Endodermal cell (in vitro differentiated cells): Measurements from ENCODE around the gene TMOD1. TPM values are rescaled to one million over a fixed set of nuclear protein-coding genes. Genes with fewer than 3 reads are reported as not detected.

ENCODE experiments used
- DNase-seq: peaks from one replicate; pipeline ENCODE4 v3.0.0-alpha.2; 2017
- H3K27ac ChIP-seq: 2 replicates; pipeline ENCODE4 v1.5.1; 2013; ENCODE audit warnings: mild to moderate bottlenecking, low read depth, low read length, moderate library complexity
- H3K27me3 ChIP-seq: 2 replicates; pipeline ENCODE4 v1.6.1; 2013; ENCODE audit warnings: mild to moderate bottlenecking, low read length, moderate library complexity; ENCODE audit not compliant: insufficient read depth, control insufficient read depth, poor library complexity, severe bottlenecking
- H3K36me3 ChIP-seq: 2 replicates; pipeline ENCODE4 v1.7.0; 2013; ENCODE audit warnings: mild to moderate bottlenecking, low read length, moderate library complexity; ENCODE audit not compliant: control insufficient read depth, insufficient read depth
- H3K4me1 ChIP-seq: one replicate; pipeline ENCODE4 v1.7.0; 2013; ENCODE audit warnings: low read length; ENCODE audit not compliant: control insufficient read depth, insufficient read depth
- H3K4me3 ChIP-seq: 2 replicates; pipeline ENCODE4 v1.5.1; 2013; ENCODE audit warnings: mild to moderate bottlenecking, low read length, moderate library complexity
- H3K9ac ChIP-seq: 2 replicates; pipeline ENCODE4 v1.6.1; 2013; ENCODE audit warnings: mild to moderate bottlenecking, low read length, moderate library complexity; ENCODE audit not compliant: poor library complexity, severe bottlenecking; ENCODE audit errors: extremely low read depth
- H3K9me3 ChIP-seq: 2 replicates; pipeline ENCODE4 v1.6.1; 2013; ENCODE audit warnings: mild to moderate bottlenecking, low read length, moderate library complexity; ENCODE audit not compliant: control insufficient read depth
- H3K27ac Mint-ChIP-seq: 2 replicates; pipeline ENCODE4 v1.8.0; 2020; ENCODE audit warnings: mixed read lengths
- H3K27me3 Mint-ChIP-seq: 2 replicates; pipeline ENCODE4 v1.8.0; 2021; ENCODE audit warnings: mild to moderate bottlenecking, mixed read lengths; ENCODE audit not compliant: insufficient read depth
- H3K36me3 Mint-ChIP-seq: 2 replicates; pipeline ENCODE4 v1.8.0; 2020; ENCODE audit warnings: low read depth, mixed read lengths
- H3K4me1 Mint-ChIP-seq: 2 replicates; pipeline ENCODE4 v1.8.0; 2020; ENCODE audit warnings: mixed read lengths
- H3K4me3 Mint-ChIP-seq: 2 replicates; pipeline ENCODE4 v1.8.0; 2020; ENCODE audit warnings: mild to moderate bottlenecking, moderate library complexity, mixed read lengths
- H3K9me3 Mint-ChIP-seq: 2 replicates; pipeline ENCODE4 v1.8.0; 2020; ENCODE audit warnings: mild to moderate bottlenecking, mixed read lengths
- WGBS, 2 experiments: methylation state at CpG; one replicate each; pipeline versions ENCODE4 v1.1.5 to v1.1.7; 2013; ENCODE audit warnings: missing lambda C conversion rate in 2 of 2, mixed read lengths in 1 of 2; ENCODE audit not compliant: insufficient coverage in 1 of 2, insufficient read length in 1 of 2; 5-methylcytosine and 5-hydroxymethylcytosine counted together
- total RNA-seq, 2 donors: library from RNA; stranded (reverse); fragmentation: NEBNext Ultra II Directional in 1 of 2; extraction: Animal tissue kit (Norgen Biotek cat#: 25700) in 1 of 2; gene quantifications; 2 replicates in 1 of 2; 3 replicates in 1 of 2; pipeline ENCODE4 v1.2.1, GENCODE V29; 2021
- TF ChIP-seq, protein P1 (sequence below): fragments of 200-600 bp; sonication (generic); conservative IDR thresholded peaks from 2 replicates; pipeline ENCODE4 v1.5.0; 2021; ENCODE audit warnings: antibody characterized with exemption, mild to moderate bottlenecking

TMOD1 gene
- total RNA-seq, 2 donors from 2014 or later, result 3.6 to 7.1 TPM

DNA sequence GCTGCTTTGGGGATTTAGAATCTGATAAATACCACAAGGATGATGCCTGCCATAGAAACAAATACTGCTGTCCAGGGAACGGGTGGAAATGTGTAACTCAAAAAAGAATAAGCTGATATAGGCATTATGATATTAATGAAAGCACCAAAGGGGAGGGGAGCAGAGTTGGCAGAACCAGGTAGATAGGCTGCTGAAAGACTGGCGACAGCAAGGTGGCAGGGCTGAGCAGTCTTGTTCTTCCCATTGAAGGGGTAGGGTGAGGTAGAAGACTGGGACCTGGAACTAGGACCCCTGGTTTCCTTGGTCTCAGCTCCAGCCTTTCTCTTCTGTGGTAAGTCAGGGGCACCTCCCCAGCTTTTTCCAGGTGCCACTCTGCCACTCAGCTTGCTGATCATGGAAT is 31.4 kb upstream of the TMOD1 start:
- H3K9ac ChIP-seq, result no peak overlapping the region
- H3K36me3 ChIP-seq, result peaks cover 33% of the 10 kb centered on the region
- peaks cover 38% of the 10 kb centered on the region for H3K36me3 Mint-ChIP-seq
- H3K4me3 ChIP-seq, result no peak overlapping the region
- no peak overlapping the region for H3K27ac Mint-ChIP-seq
- no peak overlapping the region for H3K27ac ChIP-seq
- TF ChIP-seq, protein P1, sequence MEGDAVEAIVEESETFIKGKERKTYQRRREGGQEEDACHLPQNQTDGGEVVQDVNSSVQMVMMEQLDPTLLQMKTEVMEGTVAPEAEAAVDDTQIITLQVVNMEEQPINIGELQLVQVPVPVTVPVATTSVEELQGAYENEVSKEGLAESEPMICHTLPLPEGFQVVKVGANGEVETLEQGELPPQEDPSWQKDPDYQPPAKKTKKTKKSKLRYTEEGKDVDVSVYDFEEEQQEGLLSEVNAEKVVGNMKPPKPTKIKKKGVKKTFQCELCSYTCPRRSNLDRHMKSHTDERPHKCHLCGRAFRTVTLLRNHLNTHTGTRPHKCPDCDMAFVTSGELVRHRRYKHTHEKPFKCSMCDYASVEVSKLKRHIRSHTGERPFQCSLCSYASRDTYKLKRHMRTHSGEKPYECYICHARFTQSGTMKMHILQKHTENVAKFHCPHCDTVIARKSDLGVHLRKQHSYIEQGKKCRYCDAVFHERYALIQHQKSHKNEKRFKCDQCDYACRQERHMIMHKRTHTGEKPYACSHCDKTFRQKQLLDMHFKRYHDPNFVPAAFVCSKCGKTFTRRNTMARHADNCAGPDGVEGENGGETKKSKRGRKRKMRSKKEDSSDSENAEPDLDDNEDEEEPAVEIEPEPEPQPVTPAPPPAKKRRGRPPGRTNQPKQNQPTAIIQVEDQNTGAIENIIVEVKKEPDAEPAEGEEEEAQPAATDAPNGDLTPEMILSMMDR, result peak; percentile 73
- H3K27me3 ChIP-seq, result no peaks in the 10 kb centered on the region
- H3K9me3 ChIP-seq, result no peaks in the 10 kb centered on the region
- no peak overlapping the region for H3K4me3 Mint-ChIP-seq
- H3K4me1 Mint-ChIP-seq, result peaks cover 30% of the 10 kb centered on the region
- no peaks in the 10 kb centered on the region for H3K9me3 Mint-ChIP-seq
- H3K27me3 Mint-ChIP-seq, result no peaks in the 10 kb centered on the region
- 65 to 80% methylated on average over 1 to 2 of the region's 2 CpGs for WGBS, 2 experiments
- peaks cover 19% of the 10 kb centered on the region for H3K4me1 ChIP-seq
- DNase-seq, result peak; percentile 65

DNA sequence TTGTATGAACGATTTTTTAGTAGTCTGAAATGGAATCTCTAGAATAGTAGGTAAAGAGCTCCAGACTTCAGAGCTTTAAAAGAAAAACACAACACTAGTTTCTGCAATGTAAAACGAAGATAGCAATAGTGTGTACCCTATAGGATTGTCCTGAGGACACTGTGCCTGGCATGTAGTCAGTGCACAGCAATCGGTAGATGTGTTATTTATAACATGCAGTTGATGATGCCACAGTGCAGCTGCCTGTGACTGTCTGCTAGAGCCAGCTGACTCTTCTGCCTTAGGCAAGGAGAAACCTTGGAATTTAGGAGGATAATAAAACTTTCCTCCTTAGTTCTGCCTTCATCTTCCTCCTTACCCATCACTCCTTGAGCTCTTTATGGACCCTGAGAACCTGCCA is 27.7 kb upstream of the TMOD1 start:
- H3K9me3 Mint-ChIP-seq, result no peaks in the 10 kb centered on the region
- peaks cover 41% of the 10 kb centered on the region for H3K36me3 Mint-ChIP-seq
- H3K4me1 Mint-ChIP-seq, result peaks cover 10% of the 10 kb centered on the region
- no peaks in the 10 kb centered on the region for H3K27me3 Mint-ChIP-seq
- no peak overlapping the region for H3K4me3 Mint-ChIP-seq
- no peak for DNase-seq
- Histone ChIP-seq H3K36me3 (peaks cover 56% of the 10 kb centered on the region), H3K9ac (no peak overlapping the region), H3K27ac (no peak overlapping the region), H3K4me3 (no peak overlapping the region), H3K4me1 (peaks cover 5% of the 10 kb centered on the region), H3K9me3 (no peaks in the 10 kb centered on the region), H3K27me3 (no peaks in the 10 kb centered on the region)
- TF ChIP-seq, protein P1, result no peak
- H3K27ac Mint-ChIP-seq, result no peak overlapping the region
- 90% methylated on average over 3 of the region's 3 CpGs for WGBS, 2 experiments

DNA sequence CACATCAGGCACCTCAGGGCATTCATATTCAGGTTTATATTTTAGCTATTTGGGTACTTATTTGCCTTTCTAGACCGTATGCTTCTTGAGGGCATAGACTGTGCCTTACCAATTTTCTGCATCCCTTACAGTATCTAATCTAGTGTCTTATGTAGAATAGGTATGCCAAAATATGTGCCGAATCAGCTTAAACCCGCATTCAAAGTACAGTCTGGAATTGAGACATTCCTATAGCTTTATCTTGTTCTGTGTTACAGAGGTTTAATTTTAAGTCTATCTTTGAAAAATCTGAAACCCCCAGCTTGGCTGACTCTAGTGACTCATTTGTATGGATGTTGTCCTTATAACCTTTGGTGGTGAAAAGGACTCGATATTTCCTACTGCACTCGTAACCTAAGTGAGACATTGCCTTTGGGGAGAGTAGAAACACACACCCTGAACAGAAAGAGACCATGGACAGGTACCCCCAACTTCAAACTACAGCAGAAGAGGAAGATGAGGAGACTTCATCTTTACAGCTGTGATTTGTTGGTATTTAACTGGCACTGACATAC is 27.0 kb upstream of the TMOD1 start:
- Mint-ChIP-seq H3K27ac (no peak overlapping the region), H3K36me3 (peaks cover 46% of the 10 kb centered on the region), H3K27me3 (no peaks in the 10 kb centered on the region), H3K9me3 (no peaks in the 10 kb centered on the region), H3K4me1 (peaks cover 2% of the 10 kb centered on the region), H3K4me3 (no peak overlapping the region)
- DNase-seq, result no peak
- no peak overlapping the region for H3K4me3 ChIP-seq
- H3K9ac ChIP-seq, result no peak overlapping the region
- peaks cover 63% of the 10 kb centered on the region for H3K36me3 ChIP-seq
- no peaks in the 10 kb centered on the region for H3K4me1 ChIP-seq
- no peaks in the 10 kb centered on the region for H3K27me3 ChIP-seq
- TF ChIP-seq, protein P1, result no peak
- H3K27ac ChIP-seq, result no peak overlapping the region
- 94 to 100% methylated on average over 1 to 5 of the region's 5 CpGs for WGBS, 2 experiments
- H3K9me3 ChIP-seq, result no peaks in the 10 kb centered on the region
